ENCODE results near the gene SPACA1. TPM values are rescaled to one million over a fixed set of nuclear protein-coding genes. Genes with fewer than 3 reads are reported as not detected.

The SPACA1 gene
- total RNA-seq, 3 donors from 2014 or later (not counting 1 experiment from before 2014, with no cell fraction given): not detected

- Histone ChIP-seq H3K27ac (ENCODE audit: low read length) (no peak overlapping the region), H3K4me1 (ENCODE audit: control insufficient read depth, insufficient read depth, low read length) (no peaks in the 10 kb centered on the region), H3K27me3 (ENCODE audit: control insufficient read depth, insufficient read depth, low read length) (no peaks in the 10 kb centered on the region), H3K9me3 (ENCODE audit: control insufficient read depth, insufficient read depth, low read length) (no peaks in the 10 kb centered on the region), H3K36me3 (ENCODE audit: control insufficient read depth, insufficient read depth, low read length) (no peaks in the 10 kb centered on the region), H3K4me3 (ENCODE audit: low read length) (no peak overlapping the region)
- H3K4me3 Mint-ChIP-seq: no peak overlapping the region
- intact Hi-C loops (cut with micrococcal nuclease): no loop called here
- ATAC-seq (no peak), DNase-seq (no peak)
- H3K4me1 Mint-ChIP-seq: no peaks in the 10 kb centered on the region
- peaks cover 0 to 3% of the 10 kb centered on the region in 2 donors for H3K9me3 Mint-ChIP-seq
- TF ChIP-seq, protein P1, sequence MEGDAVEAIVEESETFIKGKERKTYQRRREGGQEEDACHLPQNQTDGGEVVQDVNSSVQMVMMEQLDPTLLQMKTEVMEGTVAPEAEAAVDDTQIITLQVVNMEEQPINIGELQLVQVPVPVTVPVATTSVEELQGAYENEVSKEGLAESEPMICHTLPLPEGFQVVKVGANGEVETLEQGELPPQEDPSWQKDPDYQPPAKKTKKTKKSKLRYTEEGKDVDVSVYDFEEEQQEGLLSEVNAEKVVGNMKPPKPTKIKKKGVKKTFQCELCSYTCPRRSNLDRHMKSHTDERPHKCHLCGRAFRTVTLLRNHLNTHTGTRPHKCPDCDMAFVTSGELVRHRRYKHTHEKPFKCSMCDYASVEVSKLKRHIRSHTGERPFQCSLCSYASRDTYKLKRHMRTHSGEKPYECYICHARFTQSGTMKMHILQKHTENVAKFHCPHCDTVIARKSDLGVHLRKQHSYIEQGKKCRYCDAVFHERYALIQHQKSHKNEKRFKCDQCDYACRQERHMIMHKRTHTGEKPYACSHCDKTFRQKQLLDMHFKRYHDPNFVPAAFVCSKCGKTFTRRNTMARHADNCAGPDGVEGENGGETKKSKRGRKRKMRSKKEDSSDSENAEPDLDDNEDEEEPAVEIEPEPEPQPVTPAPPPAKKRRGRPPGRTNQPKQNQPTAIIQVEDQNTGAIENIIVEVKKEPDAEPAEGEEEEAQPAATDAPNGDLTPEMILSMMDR (IDR thresholded peaks at IDR 0.05): no peak
- H3K27me3 Mint-ChIP-seq (ENCODE audit: low read depth in 2 of 2): no peaks in the 10 kb centered on the region
- H3K36me3 Mint-ChIP-seq: no peaks in the 10 kb centered on the region
- no peak overlapping the region for H3K27ac Mint-ChIP-seq
- 44% methylated on average over 1 of the region's 2 CpGs for WGBS (ENCODE audit: insufficient coverage)
These were observed 67.2 kb downstream of the SPACA1 start for GRCh38 chr6:88114838-88115237.

DNA sequence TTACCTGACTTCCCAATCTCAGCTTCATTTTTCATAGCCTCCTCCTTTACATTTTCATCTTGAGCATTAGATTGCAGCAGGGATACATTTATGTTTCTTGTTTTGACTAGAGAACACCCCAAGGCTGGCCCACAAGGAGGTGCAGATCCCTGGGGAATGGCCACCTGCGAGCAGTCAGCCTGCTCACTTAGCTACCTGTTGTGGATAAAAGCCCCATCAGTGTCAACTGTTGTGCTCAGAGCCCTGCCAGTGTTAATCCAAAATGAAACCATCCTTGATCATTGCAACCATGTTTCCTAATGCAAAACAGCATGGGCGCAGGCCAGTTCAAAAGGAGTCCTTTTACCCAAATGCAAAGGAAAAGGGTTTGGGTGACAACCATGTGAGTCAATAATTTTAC is 67.7 kb downstream of the SPACA1 start:
- Mint-ChIP-seq H3K9me3 (peaks cover 0 to 6% of the 10 kb centered on the region in 2 donors), H3K4me1 (no peaks in the 10 kb centered on the region), H3K36me3 (no peaks in the 10 kb centered on the region), H3K4me3 (no peak overlapping the region), H3K27ac (no peak overlapping the region), H3K27me3 (ENCODE audit: low read depth in 2 of 2) (no peaks in the 10 kb centered on the region)
- TF ChIP-seq, protein P1 (IDR thresholded peaks at IDR 0.05): no peak
- Histone ChIP-seq H3K4me1 (ENCODE audit: control insufficient read depth, insufficient read depth, low read length) (no peaks in the 10 kb centered on the region), H3K27ac (ENCODE audit: low read length) (no peak overlapping the region), H3K27me3 (ENCODE audit: control insufficient read depth, insufficient read depth, low read length) (no peaks in the 10 kb centered on the region), H3K36me3 (ENCODE audit: control insufficient read depth, insufficient read depth, low read length) (no peaks in the 10 kb centered on the region), H3K4me3 (ENCODE audit: low read length) (no peak overlapping the region), H3K9me3 (ENCODE audit: control insufficient read depth, insufficient read depth, low read length) (no peaks in the 10 kb centered on the region)
- 66% methylated on average over 2 of the region's 2 CpGs for WGBS (ENCODE audit: insufficient coverage)
- intact Hi-C loops (cut with micrococcal nuclease): no loop called here
- DNase-seq (no peak), ATAC-seq (no peak)

GRCh38 chr6:88116276-88116675 is 68.6 kb downstream of the SPACA1 start:
- intact Hi-C loops (cut with micrococcal nuclease): no loop called here
- H3K4me1 Mint-ChIP-seq: no peaks in the 10 kb centered on the region
- WGBS (ENCODE audit: insufficient coverage): 66% methylated on average over 2 of the region's 3 CpGs
- Histone ChIP-seq H3K36me3 (ENCODE audit: control insufficient read depth, insufficient read depth, low read length) (no peaks in the 10 kb centered on the region), H3K27ac (ENCODE audit: low read length) (no peak overlapping the region), H3K27me3 (ENCODE audit: control insufficient read depth, insufficient read depth, low read length) (no peaks in the 10 kb centered on the region), H3K4me1 (ENCODE audit: control insufficient read depth, insufficient read depth, low read length) (no peaks in the 10 kb centered on the region), H3K4me3 (ENCODE audit: low read length) (no peak overlapping the region), H3K9me3 (ENCODE audit: control insufficient read depth, insufficient read depth, low read length) (no peaks in the 10 kb centered on the region)
- no peaks in the 10 kb centered on the region for H3K27me3 Mint-ChIP-seq (ENCODE audit: low read depth in 2 of 2)
- DNase-seq (no peak), ATAC-seq (no peak)
- H3K27ac Mint-ChIP-seq: no peak overlapping the region
- H3K9me3 Mint-ChIP-seq: peaks cover 0 to 6% of the 10 kb centered on the region in 2 donors
- no peaks in the 10 kb centered on the region for H3K36me3 Mint-ChIP-seq
- no peak overlapping the region for H3K4me3 Mint-ChIP-seq
- TF ChIP-seq, protein P1 (IDR thresholded peaks at IDR 0.05): no peak

Other genes starting within 250 kb of the SPACA1 start
- gene CNR1, start 118.5 kb downstream of the SPACA1 start, total RNA-seq: not detected